HepG2 (cell line): ENCODE results near the gene ZCCHC9. TPM values are rescaled to one million over a fixed set of nuclear protein-coding genes. Genes with fewer than 3 reads are reported as not detected.
A peak's percentile ranks its signal among the peaks of the same experiment; 100 is the strongest.

Experiments
- ASH2L ChIP-seq: fragments of 300-600, 200-600 bp; sonication (generic); IDR thresholded peaks from 2 replicates; pipeline ENCODE4 v1.7.0; 2017; ENCODE audit warnings: low read depth, mild to moderate bottlenecking, moderate library complexity, mixed read lengths, low read length; ENCODE audit not compliant: insufficient read length
- CTCF ChIP-seq: sonication (generic); formaldehyde crosslinking; IDR thresholded peaks from 2 replicates; pipeline ENCODE4 v1.5.0; 2020; ENCODE audit warnings: mild to moderate bottlenecking, missing genetic modification reagents, moderate library complexity
- HIVEP1 ChIP-seq: sonication (generic); formaldehyde crosslinking; IDR thresholded peaks from 2 replicates; pipeline ENCODE4 v1.4.0; 2020; ENCODE audit warnings: mild to moderate bottlenecking, missing genetic modification reagents
- IRF2 ChIP-seq: IDR thresholded peaks from 2 replicates; pipeline ENCODE4 v1.6.1; 2018; ENCODE audit warnings: missing genetic modification reagents, missing compliant biosample characterization
- MTA1 ChIP-seq: sonication (generic); formaldehyde crosslinking; IDR thresholded peaks from 2 replicates; pipeline ENCODE4 v1.4.0; 2020; ENCODE audit warnings: missing genetic modification reagents, mild to moderate bottlenecking, borderline replicate concordance
- NCOA5 ChIP-seq: sonication (generic); formaldehyde crosslinking; IDR thresholded peaks from 2 replicates; pipeline ENCODE4 v1.4.0; 2020; ENCODE audit warnings: missing genetic modification reagents
- NFYB ChIP-seq: sonication (generic); formaldehyde crosslinking; IDR thresholded peaks from 2 replicates; pipeline ENCODE4 v1.4.0; 2020; ENCODE audit warnings: missing genetic modification reagents
- PREB ChIP-seq: sonication (generic); formaldehyde crosslinking; IDR thresholded peaks from 2 replicates; pipeline ENCODE4 v1.4.0; 2020; ENCODE audit warnings: missing genetic modification reagents
- SOX5 ChIP-seq: IDR thresholded peaks from 2 replicates; pipeline ENCODE4 v1.6.1; 2016; ENCODE audit warnings: borderline replicate concordance
- SOX6 ChIP-seq, 2 experiments: fragments of 450-650 bp in 1 of 2; sonication (generic) in 1 of 2; formaldehyde crosslinking in 1 of 2; IDR thresholded peaks; 2 replicates each; pipeline versions ENCODE4 v1.4.0 to v1.6.1; 2017 to 2020; ENCODE audit warnings: antibody characterized with exemption in 1 of 2, mild to moderate bottlenecking in 1 of 2, missing genetic modification reagents in 1 of 2
- SYNCRIP ChIP-seq: fragments of 200-400 bp; formaldehyde crosslinking; IDR thresholded peaks from 2 replicates; pipeline ENCODE4 v1.6.1; 2018; ENCODE audit warnings: mild to moderate bottlenecking, low read depth, low read length; ENCODE audit not compliant: insufficient read depth
- TFAP4 ChIP-seq: sonication (generic); IDR thresholded peaks from 2 replicates; pipeline ENCODE4 v1.6.1; 2016; ENCODE audit warnings: low read depth, borderline replicate concordance
- ZBTB38 ChIP-seq: sonication (generic); formaldehyde crosslinking; IDR thresholded peaks from 2 replicates; pipeline ENCODE4 v1.5.1; 2020; ENCODE audit warnings: mild to moderate bottlenecking, missing genetic modification reagents
- ZNF142 ChIP-seq: sonication (generic); formaldehyde crosslinking; IDR thresholded peaks from 2 replicates; pipeline ENCODE4 v1.4.0; 2020; ENCODE audit warnings: missing genetic modification reagents
- ZNF850 ChIP-seq: sonication (generic); formaldehyde crosslinking; conservative IDR thresholded peaks from 2 replicates; pipeline ENCODE4 v1.9.0; 2021; ENCODE audit warnings: mild to moderate bottlenecking, missing genetic modification reagents
- ZSCAN5A ChIP-seq: sonication (generic); formaldehyde crosslinking; IDR thresholded peaks from 2 replicates; pipeline ENCODE4 v1.8.0; 2022; ENCODE audit warnings: mild to moderate bottlenecking, missing genetic modification reagents, borderline replicate concordance
- polyA plus RNA-seq, 8 experiments: library from polyadenylated mRNA; depleted of rRNA in 3 of 8; stranded (reverse) in 7 of 8; unstranded in 1 of 8; fragments of >200 nt; fragmentation: Illumina TruSeq in 4 of 8; extraction: Trizol in 4 of 8; gene quantifications; 2 replicates each; pipeline versions ENCODE4 v1.2.1 to v1.2.3, GENCODE V29; 2011 to 2016; ENCODE audit warnings: low read depth in 4 of 8, missing spikeins in 1 of 8, mixed read lengths in 1 of 8; ENCODE audit not compliant: insufficient read depth in 1 of 8
- total RNA-seq, 5 experiments: library from RNA; depleted of rRNA; stranded (reverse); fragments of >200 nt; fragmentation: Illumina TruSeq; extraction: Trizol; gene quantifications; 2 replicates each; pipeline ENCODE4 v1.2.3, GENCODE V29; 2016; ENCODE audit warnings: low read depth in 1 of 5

Gene ZCCHC9
- total and polyA plus RNA-seq, 2 of the 13 experiments (the other 11 are each of a cell fraction or from before 2014, with no cell fraction given) = 28.7 to 52.5 TPM

GRCh38 chr5:81355291-81356251 lies 54.2 kb downstream of the ZCCHC9 start (continued):
- TF ChIP-seq CTCF = no peak
- TF ChIP-seq NCOA5 (CRISPR knock-in tag) = no peak
- no peak for TF ChIP-seq IRF2 (CRISPR knock-in tag)
- TF ChIP-seq SOX6 (IDR thresholded peaks at IDR 0.05) = no peak
- peak; percentile 68 for TF ChIP-seq SOX6 (CRISPR knock-in tag; IDR thresholded peaks at IDR 0.05)
- 0 out of 2 replicates have a peak, but pooled peaks have one; percentile 27 for TF ChIP-seq TFAP4
- no peak for TF ChIP-seq ZNF850 (CRISPR knock-in tag)
- TF ChIP-seq ZBTB38 (CRISPR knock-in tag) = 0 out of 2 replicates have a peak, but pooled peaks have one; percentile 20
- TF ChIP-seq ZNF142 (CRISPR knock-in tag) = no peak
- TF ChIP-seq SOX5 (CRISPR knock-in tag) = 0 out of 2 replicates have a peak, but pooled peaks have one; percentile 19
- TF ChIP-seq SYNCRIP = no peak
- no peak for TF ChIP-seq PREB (CRISPR knock-in tag)
- no peak for TF ChIP-seq ASH2L
- peak; percentile 57; the same call in 1 of the 2 replicates for TF ChIP-seq MTA1
- no peak for TF ChIP-seq ZSCAN5A
- TF ChIP-seq NFYB (CRISPR knock-in tag) = no peak
- TF ChIP-seq HIVEP1 (CRISPR knock-in tag) = 0 out of 2 replicates have a peak, but pooled peaks have one; percentile 33
